ENCODE data around the gene SNUPN.
"Not testable (repeated sequence)": the region's sequence is repeated elsewhere in the genome, so short reads cannot be mapped to it uniquely, and the experiment has no call there.

The SNUPN gene

DNA sequence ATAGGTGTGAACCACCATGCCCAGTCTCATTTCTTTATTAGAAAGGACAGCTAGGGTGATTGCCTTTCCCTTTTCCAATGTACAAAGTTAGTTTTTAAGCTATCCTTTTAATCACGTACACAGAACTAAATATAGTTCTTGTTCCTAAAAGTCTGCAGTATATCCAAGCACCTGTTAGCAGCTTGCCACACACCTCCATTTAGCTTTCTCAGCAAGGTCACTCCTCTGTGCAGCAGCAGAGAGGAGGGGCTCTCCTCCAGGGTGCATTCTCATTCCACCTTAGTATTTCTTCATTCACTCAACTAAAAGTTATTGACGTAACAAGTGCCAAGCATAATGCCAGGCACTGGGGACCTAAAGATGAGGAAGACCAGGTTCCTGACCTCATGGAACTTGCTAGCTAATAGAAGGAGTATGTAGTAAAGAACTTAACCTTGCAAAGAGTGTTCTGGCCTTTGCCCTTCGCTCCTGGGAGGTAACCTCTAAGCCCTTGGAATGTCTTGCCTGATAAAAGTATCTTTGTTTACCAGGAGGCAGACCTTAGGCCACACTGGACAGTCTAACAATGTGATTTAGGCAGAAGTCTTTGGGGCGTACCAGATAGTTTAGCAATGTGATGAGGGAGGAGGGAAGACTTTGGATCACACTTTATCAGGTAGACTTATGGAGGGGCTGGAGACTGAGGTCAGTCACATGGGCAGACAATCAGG lies 33.7 kb downstream of the SNUPN start:
- peak in 1 of 2 donors; percentile 2 for DNase-seq
- peaks cover 11 to 43% (median 18%) of the 10 kb centered on the region in 3 donors for H3K36me3 ChIP-seq

DNA sequence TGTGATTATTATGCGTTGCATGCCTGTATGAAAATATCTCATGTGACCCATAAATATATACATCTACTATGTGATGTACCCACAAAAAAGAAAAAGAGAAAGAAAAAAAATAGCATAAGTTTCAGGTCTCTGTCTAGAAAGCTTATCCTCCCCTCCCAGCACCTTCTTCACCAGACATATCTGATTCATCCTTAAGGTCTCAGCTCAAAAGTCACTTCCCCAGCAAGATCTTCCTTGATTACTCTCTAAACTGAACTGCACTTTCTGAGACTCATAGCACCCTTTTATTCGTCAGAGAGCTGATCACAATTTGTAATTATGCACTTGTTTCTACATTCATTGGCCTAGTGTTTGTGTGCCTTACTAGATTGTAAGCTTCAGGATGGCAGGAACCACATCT lies 35.3 kb downstream of the SNUPN start:
- intact Hi-C loops (cut with DNase I; ENCODE audit: low total_unique reads) = no loop called here
- H3K4me3 ChIP-seq = no peak overlapping the region
- no peaks in the 10 kb centered on the region for H3K4me1 ChIP-seq
- no peaks in the 10 kb centered on the region for H3K9me3 ChIP-seq
- no peak overlapping the region for H3K27ac ChIP-seq
- peaks cover 2 to 27% (median 4%) of the 10 kb centered on the region in 3 donors for H3K36me3 ChIP-seq
- no peaks in the 10 kb centered on the region for H3K27me3 ChIP-seq
- TF ChIP-seq, protein P1, sequence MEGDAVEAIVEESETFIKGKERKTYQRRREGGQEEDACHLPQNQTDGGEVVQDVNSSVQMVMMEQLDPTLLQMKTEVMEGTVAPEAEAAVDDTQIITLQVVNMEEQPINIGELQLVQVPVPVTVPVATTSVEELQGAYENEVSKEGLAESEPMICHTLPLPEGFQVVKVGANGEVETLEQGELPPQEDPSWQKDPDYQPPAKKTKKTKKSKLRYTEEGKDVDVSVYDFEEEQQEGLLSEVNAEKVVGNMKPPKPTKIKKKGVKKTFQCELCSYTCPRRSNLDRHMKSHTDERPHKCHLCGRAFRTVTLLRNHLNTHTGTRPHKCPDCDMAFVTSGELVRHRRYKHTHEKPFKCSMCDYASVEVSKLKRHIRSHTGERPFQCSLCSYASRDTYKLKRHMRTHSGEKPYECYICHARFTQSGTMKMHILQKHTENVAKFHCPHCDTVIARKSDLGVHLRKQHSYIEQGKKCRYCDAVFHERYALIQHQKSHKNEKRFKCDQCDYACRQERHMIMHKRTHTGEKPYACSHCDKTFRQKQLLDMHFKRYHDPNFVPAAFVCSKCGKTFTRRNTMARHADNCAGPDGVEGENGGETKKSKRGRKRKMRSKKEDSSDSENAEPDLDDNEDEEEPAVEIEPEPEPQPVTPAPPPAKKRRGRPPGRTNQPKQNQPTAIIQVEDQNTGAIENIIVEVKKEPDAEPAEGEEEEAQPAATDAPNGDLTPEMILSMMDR (IDR thresholded peaks at IDR 0.05) = no peak
- DNase-seq = no peak

More for the DNA sequence above, 33.7 kb downstream of the SNUPN start:
- no peak overlapping the region for H3K4me3 ChIP-seq
- TF ChIP-seq, protein P1 (IDR thresholded peaks at IDR 0.05) = no peak
- H3K9me3 ChIP-seq = no peaks in the 10 kb centered on the region
- no peak overlapping the region for H3K27ac ChIP-seq
- no peaks in the 10 kb centered on the region for H3K4me1 ChIP-seq
- H3K27me3 ChIP-seq = no peaks in the 10 kb centered on the region
- intact Hi-C loops (cut with DNase I; ENCODE audit: low total_unique reads) = no loop called here

DNA sequence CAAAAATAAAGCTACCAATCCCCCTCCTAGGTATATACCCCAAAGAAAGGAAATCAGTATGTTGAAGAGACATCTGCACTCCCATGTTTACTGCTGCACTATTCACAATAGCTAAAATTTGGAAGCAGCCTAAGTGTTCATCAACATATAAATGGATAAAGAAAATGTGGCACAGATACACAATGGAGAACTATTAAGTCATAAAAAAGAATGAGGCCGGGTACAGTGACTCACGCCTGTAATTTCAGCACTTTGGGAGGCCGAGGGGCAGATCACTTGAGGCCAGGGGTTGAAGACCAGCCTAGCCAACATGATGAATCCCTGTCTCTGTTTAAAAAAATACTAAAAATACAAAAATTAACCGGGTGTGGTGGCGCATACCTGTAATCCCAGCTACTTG lies 36.5 kb downstream of the SNUPN start:
- Histone ChIP-seq H3K9me3 (no peaks in the 10 kb centered on the region), H3K27ac (no peak overlapping the region), H3K4me3 (no peak overlapping the region), H3K36me3 (peaks cover 0 to 17% (median 0%) of the 10 kb centered on the region in 3 donors), H3K27me3 (no peaks in the 10 kb centered on the region), H3K4me1 (no peaks in the 10 kb centered on the region)
- no peak for DNase-seq
- intact Hi-C loops (cut with DNase I; ENCODE audit: low total_unique reads) = no loop called here
- TF ChIP-seq, protein P1 (IDR thresholded peaks at IDR 0.05) = no peak

DNA sequence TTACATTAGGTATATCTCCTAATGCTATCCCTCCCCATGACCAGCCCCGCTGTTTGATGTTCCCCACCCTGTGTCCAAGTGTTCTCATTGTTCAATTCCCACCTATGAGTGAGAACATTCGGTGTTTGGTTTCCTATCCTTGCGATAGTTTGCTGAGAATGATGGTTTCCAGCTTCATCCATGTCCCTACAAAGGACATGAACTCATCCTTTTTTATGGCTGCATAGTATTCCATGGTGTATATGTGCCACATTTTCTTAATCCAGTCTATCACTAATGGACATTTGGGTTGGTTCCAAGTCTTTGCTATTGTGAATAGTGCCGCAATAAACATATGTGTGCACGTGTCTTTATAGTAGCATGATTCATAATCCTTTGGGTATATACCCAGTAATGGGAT lies 39.1 kb downstream of the SNUPN start:
- H3K9me3 ChIP-seq; H3K36me3 ChIP-seq; H3K4me1 ChIP-seq; DNase-seq; H3K27me3 ChIP-seq; intact Hi-C loops (cut with DNase I; ENCODE audit: low total_unique reads); H3K27ac ChIP-seq; H3K4me3 ChIP-seq: not testable (repeated sequence)

DNA sequence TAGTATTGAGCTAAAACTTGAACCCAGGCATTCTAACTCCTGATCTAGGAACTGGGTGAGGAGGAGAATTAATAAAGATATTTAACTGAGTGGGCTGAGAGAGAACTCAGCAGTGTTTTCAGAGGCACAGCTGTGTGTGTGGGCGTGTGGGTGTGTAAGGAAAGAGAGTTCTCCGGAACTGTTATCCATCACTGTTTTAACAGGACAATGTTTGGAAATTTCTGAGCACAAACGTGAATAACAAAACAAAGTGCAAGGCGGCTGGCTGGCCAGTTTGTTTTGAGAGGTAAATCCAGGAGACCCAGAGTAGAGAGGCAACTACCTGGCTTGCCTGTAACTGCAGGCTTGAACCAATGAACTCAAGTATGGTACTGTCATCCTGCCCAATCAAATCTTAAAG lies 41.4 kb downstream of the SNUPN start:
- Histone ChIP-seq H3K27me3 (no peaks in the 10 kb centered on the region), H3K4me1 (peaks cover 0 to 6% (median 2%) of the 10 kb centered on the region in 4 donors), H3K4me3 (no peak overlapping the region), H3K27ac (no peak overlapping the region), H3K36me3 (no peaks in the 10 kb centered on the region), H3K9me3 (no peaks in the 10 kb centered on the region)
- DNase-seq = no peak
- TF ChIP-seq, protein P1 (IDR thresholded peaks at IDR 0.05) = no peak
- intact Hi-C loops (cut with DNase I; ENCODE audit: low total_unique reads) = no loop called here

DNA sequence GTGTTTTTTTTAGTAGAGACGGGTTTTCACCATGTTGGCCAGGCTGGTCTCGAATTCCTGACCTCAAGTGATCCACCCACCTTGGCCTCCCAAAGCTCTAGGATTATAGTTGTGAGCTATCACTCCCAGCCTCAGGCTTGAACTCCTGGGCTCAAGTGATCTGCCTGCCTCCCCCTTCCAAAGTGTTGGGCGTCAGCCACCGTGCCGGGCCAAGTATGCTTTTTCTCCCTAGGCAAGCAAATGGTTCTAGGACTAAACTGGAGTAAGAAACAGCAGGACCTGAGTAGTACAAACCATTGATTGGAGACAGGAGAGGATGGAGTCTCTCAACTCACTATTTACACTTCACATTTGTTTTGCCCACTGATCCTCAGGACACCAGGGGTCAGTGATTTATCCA lies 41.8 kb downstream of the SNUPN start:
- no peak for DNase-seq
- Histone ChIP-seq H3K27ac (no peak overlapping the region), H3K4me1 (peaks cover 0 to 6% (median 2%) of the 10 kb centered on the region in 4 donors), H3K27me3 (no peaks in the 10 kb centered on the region), H3K9me3 (no peaks in the 10 kb centered on the region), H3K4me3 (no peak overlapping the region), H3K36me3 (no peaks in the 10 kb centered on the region)
- TF ChIP-seq, protein P1 (IDR thresholded peaks at IDR 0.05) = no peak
- intact Hi-C loops (cut with DNase I; ENCODE audit: low total_unique reads) = no loop called here

DNA sequence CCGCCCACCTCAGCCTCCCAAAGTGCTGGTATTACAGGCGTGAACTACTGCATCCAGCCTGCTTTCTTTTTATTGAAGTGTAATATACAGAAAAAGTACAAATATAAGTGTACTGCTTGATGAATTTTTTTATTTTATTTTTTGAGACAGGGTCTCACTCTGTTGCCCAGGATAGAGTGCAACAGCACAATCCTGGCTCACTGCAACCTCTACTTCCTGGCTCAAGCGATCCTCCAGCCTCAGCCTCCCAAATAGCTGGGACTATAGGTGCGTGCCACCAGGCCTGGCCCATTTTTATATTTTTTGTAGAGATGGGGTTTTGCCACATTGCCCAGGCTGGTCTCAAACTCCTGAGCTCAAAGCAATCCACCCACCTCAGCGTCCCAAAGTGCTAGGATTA lies 42.6 kb downstream of the SNUPN start:
- H3K27me3 ChIP-seq; H3K9me3 ChIP-seq; intact Hi-C loops (cut with DNase I; ENCODE audit: low total_unique reads); H3K36me3 ChIP-seq; H3K27ac ChIP-seq; H3K4me1 ChIP-seq; H3K4me3 ChIP-seq; DNase-seq: not testable (repeated sequence)

Measured in tibial artery (tissue), 4 donors.